ENCODE measurements around the gene ZSCAN26.
A peak's percentile ranks its signal among the peaks of the same experiment; 100 is the strongest.

- peak; percentile 91 for TF ChIP-seq POLR2AphosphoS5 (IDR thresholded peaks at IDR 0.05; ENCODE audit: low read depth, low read length)
- peak; percentile 89 for TF ChIP-seq POLR2A (IDR thresholded peaks at IDR 0.05; ENCODE audit: low read depth, low read length)
Observed at GRCh38 chr6:28225056-28225834, 41.7 kb upstream of the ZSCAN26 start, which contains the start of gene ZSCAN9.
